A549 (cell line): Measurements from ENCODE around the gene PKHD1. TPM values are rescaled to one million over a fixed set of nuclear protein-coding genes. Genes with fewer than 3 reads are reported as not detected.

Source experiments
- ATAC-seq, 2 experiments: fragments of 200-7000 bp in 1 of 2; fragments of >200 bp in 1 of 2; cut with Nextera tagmentation in 1 of 2; cut with Tn5 transposase in 1 of 2; 3 replicates each; pipeline versions ENCODE4 v1.8.0 to v1.9.1; 2018 to 2020; ENCODE audit warnings: mild to moderate bottlenecking in 1 of 2, moderate library complexity in 1 of 2
- CTCF ChIA-PET: fragments of 300-600 bp; sonication (Branson Sonifier 250); formaldehyde crosslinking; extraction: SDS; loops from one replicate; lab custom pipeline; 2021; ENCODE audit warnings: antibody characterized with exemption, inconsistent platforms; lab: Yijun Ruan, JAX
- POLR2A ChIA-PET: fragments of 350-600 bp; formaldehyde crosslinking; extraction: SDS; loops from one replicate; lab custom pipeline; 2021; ENCODE audit warnings: antibody characterized with exemption, inconsistent platforms; lab: Yijun Ruan, JAX
- DNase-seq, 2 experiments: peaks; one replicate each; pipeline versions ENCODE4 v3.0.0 to v3.0.0-alpha.2; 2011 to 2016; ENCODE audit warnings: low read depth in 1 of 2, low spot score in 1 of 2
- FAIRE-seq: peaks from 2 replicates; lab custom pipeline; 2011; peaks lifted over from hg19 to GRCh38; lab: Jason Lieb, UNC
- H3K27ac ChIP-seq, 2 experiments: fragments of >200 bp; sonication (Bioruptor Twin); formaldehyde crosslinking; 3 replicates each; pipeline ENCODE4 v1.5.1; 2016 to 2017
- H3K4me1 ChIP-seq: fragments of >200 bp; sonication (Bioruptor Twin); formaldehyde crosslinking; 3 replicates; pipeline ENCODE4 v1.6.1; 2016
- H3K4me2 ChIP-seq: fragments of >200 bp; sonication (Bioruptor Twin); formaldehyde crosslinking; 3 replicates; pipeline ENCODE4 v1.6.1; 2016
- H3K4me3 ChIP-seq: fragments of >200 bp; sonication (Bioruptor Twin); formaldehyde crosslinking; 3 replicates; pipeline ENCODE4 v1.5.1; 2016
- H3K9me3 ChIP-seq: fragments of >200 bp; sonication (Bioruptor Twin); formaldehyde crosslinking; 3 replicates; pipeline ENCODE4 v1.6.1; 2016
- CBX8 ChIP-seq: fragments of 200-600 bp; sonication (generic); IDR thresholded peaks from 2 replicates; pipeline ENCODE4 v1.6.1; 2016
- CEBPB ChIP-seq, 2 experiments: fragments of >200 bp in 1 of 2; sonication (Bioruptor Twin) in 1 of 2; formaldehyde crosslinking in 1 of 2; IDR thresholded peaks; 2 replicates each; pipeline ENCODE4 v1.6.1; 2012 to 2016
- CHD2 ChIP-seq: fragments of 150-350 bp; IDR thresholded peaks from 2 replicates; pipeline ENCODE4 v1.6.1; 2014; ENCODE audit warnings: low read length; ENCODE audit not compliant: partially characterized antibody
- CHD4 ChIP-seq: fragments of 200-600 bp; sonication (generic); IDR thresholded peaks from 2 replicates; pipeline ENCODE4 v1.6.1; 2016; ENCODE audit warnings: antibody characterized with exemption, mild to moderate bottlenecking, borderline replicate concordance
- EHMT2 ChIP-seq: fragments of 200-600 bp; sonication (generic); IDR thresholded peaks from 2 replicates; pipeline ENCODE4 v1.6.1; 2016; ENCODE audit warnings: antibody characterized with exemption, low read depth, mild to moderate bottlenecking, moderate library complexity
- FOXS1 ChIP-seq: fragments of 250-450 bp; sonication (Bioruptor Pico); IDR thresholded peaks from 2 replicates; pipeline ENCODE4 v1.5.0; 2020; ENCODE audit warnings: mild to moderate bottlenecking, moderate library complexity
- HOXA7 ChIP-seq: fragments of 250-450 bp; sonication (Bioruptor Pico); IDR thresholded peaks from 2 replicates; pipeline ENCODE4 v1.5.0; 2020; ENCODE audit warnings: mild to moderate bottlenecking, moderate library complexity
- HOXB13 ChIP-seq: fragments of 250-450 bp; sonication (Bioruptor Pico); IDR thresholded peaks from 2 replicates; pipeline ENCODE4 v1.5.0; 2020; ENCODE audit warnings: low read depth, mild to moderate bottlenecking, moderate library complexity
- JUN ChIP-seq, 2 experiments: fragments of >200 bp; sonication (Bioruptor Twin); formaldehyde crosslinking; IDR thresholded peaks; 2 replicates in 1 of 2; 3 replicates in 1 of 2; pipeline ENCODE4 v1.6.1; 2016 to 2017
- MAFK ChIP-seq: fragments of 450-650 bp; IDR thresholded peaks from 2 replicates; pipeline ENCODE4 v1.6.1; 2014; ENCODE audit not compliant: partially characterized antibody
- MAZ ChIP-seq: fragments of 150-350 bp; IDR thresholded peaks from 2 replicates; pipeline ENCODE4 v1.6.1; 2014; ENCODE audit warnings: antibody characterized with exemption, low read depth, low read length, borderline replicate concordance
- NFE2L2 ChIP-seq: fragments of 150-350 bp; conservative IDR thresholded peaks from 2 replicates; pipeline ENCODE4 v1.6.1; 2014; ENCODE audit warnings: low read length
- PHF8 ChIP-seq: fragments of 200-600 bp; sonication (generic); IDR thresholded peaks from 2 replicates; pipeline ENCODE4 v1.6.1; 2016; ENCODE audit warnings: low read depth, mild to moderate bottlenecking, antibody characterized with exemption, moderate library complexity, borderline replicate concordance
- POLR2A ChIP-seq: IDR thresholded peaks from 2 replicates; pipeline ENCODE4 v1.6.1; 2012; ENCODE audit warnings: mild to moderate bottlenecking, low read length
- RAD21 ChIP-seq, 2 experiments: fragments of >200 bp in 1 of 2; sonication (Bioruptor Twin) in 1 of 2; formaldehyde crosslinking in 1 of 2; IDR thresholded peaks in 1 of 2; conservative IDR thresholded peaks in 1 of 2; 2 replicates in 1 of 2; 3 replicates in 1 of 2; pipeline ENCODE4 v1.6.1; 2012 to 2018; ENCODE audit warnings: inconsistent platforms in 1 of 2
- SREBF2 ChIP-seq: fragments of 450-650 bp; IDR thresholded peaks from 2 replicates; pipeline ENCODE4 v1.6.1; 2014; ENCODE audit warnings: mild to moderate bottlenecking, moderate library complexity
- TFCP2L1 ChIP-seq: fragments of 250-450 bp; sonication (Bioruptor Pico); IDR thresholded peaks from 2 replicates; pipeline ENCODE4 v1.5.0; 2021; ENCODE audit warnings: mild to moderate bottlenecking
- ZC3H11A ChIP-seq: fragments of 450-650 bp; IDR thresholded peaks from 2 replicates; pipeline ENCODE4 v1.6.1; 2014; ENCODE audit warnings: antibody characterized with exemption, mild to moderate bottlenecking
- ZSCAN20 ChIP-seq: fragments of 250-450 bp; sonication (Bioruptor Pico); IDR thresholded peaks from 2 replicates; pipeline ENCODE4 v1.8.0; 2022; ENCODE audit warnings: mild to moderate bottlenecking, moderate library complexity
- WGBS: methylation state at CpG from one replicate; pipeline ENCODE4 v1.1.6; 2017; ENCODE audit errors: missing lambda C conversion rate; 5-methylcytosine and 5-hydroxymethylcytosine counted together
- polyA plus RNA-seq, 4 experiments: library from polyadenylated mRNA; depleted of rRNA in 3 of 4; stranded (reverse); fragments of >200 nt; fragmentation: RNase III in 1 of 4; extraction: RNeasy Plus Mini Kit Qiagen cat#74134 plus additional on column Dnase treatment in 1 of 4; gene quantifications; 2 replicates in 3 of 4; 3 replicates in 1 of 4; pipeline ENCODE4 v1.2.3, GENCODE V29; 2011 to 2017
- TF ChIP-seq, protein P1 (sequence below): fragments of 250-450 bp; sonication (Bioruptor Pico); IDR thresholded peaks from 2 replicates; pipeline ENCODE4 v1.5.0; 2020; ENCODE audit warnings: low read depth, mild to moderate bottlenecking, moderate library complexity
- TF ChIP-seq, protein P2 (sequence below): fragments of 450-650 bp; IDR thresholded peaks from 2 replicates; pipeline ENCODE4 v1.6.1; 2014; ENCODE audit warnings: antibody characterized with exemption
- TF ChIP-seq, protein P3 (sequence below): fragments of 200-600 bp; sonication (generic); IDR thresholded peaks from 2 replicates; pipeline ENCODE4 v1.6.1; 2016; ENCODE audit warnings: antibody characterized with exemption, mild to moderate bottlenecking, moderate library complexity

Gene PKHD1
- polyA plus RNA-seq, 2 of the 4 experiments (the other 2 are of a cell fraction), result not detected

DNA sequence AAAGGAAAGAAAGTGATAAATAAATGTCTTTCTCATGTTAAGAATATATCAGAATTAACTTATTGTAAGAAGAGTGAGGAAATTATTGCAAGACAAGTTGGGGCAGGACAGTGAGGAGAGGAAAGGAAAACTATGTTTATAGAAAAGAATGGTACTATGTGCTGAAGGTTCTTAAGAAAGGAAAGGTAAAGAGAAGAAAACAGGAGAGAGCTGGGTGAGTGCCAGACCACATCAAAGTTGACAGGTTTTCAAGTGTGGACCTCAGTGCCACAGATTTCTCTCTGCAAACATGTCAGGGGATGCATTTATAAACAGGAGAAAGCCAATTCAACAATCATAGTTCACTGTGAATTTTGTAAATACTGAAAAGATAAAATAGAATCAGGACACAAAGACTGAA is 439.2 kb downstream of the PKHD1 start:
- FAIRE-seq, result no peak

DNA sequence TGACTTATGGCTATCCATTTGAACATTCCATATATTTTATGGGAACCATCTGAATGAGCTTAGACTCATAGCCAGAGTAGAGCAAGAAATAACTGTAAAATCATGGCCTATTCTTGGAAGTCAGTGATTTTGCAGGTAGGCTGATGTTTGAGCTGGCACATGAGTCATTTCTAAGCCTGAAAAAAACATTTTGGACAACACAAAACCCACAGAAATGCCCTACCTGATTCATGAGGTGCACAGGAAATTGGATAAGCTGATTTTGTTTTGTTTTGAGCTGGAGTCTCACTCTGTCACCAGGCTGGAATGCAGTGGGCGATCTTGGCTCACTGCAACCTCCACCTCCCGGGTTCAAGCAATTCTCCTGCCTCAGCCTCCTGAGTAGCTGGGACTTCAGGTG is 443.0 kb downstream of the PKHD1 start:
- H3K4me1 ChIP-seq, result no peaks in the 10 kb centered on the region
- DNase-seq, result no peak
- CTCF ChIA-PET, result no interaction called here
- POLR2A ChIA-PET, result no interaction called here
- TF ChIP-seq ZC3H11A (no peak), CEBPB (IDR thresholded peaks at IDR 0.05) (no peak), CHD2 (no peak), POLR2A (no peak), JUN (IDR thresholded peaks at IDR 0.05) (no peak), CBX8 (no peak), MAFK (no peak), FOXS1 (CRISPR knock-in tag) (no peak), RAD21 (conservative IDR thresholded peaks at IDR 0.05 in 1 of 2, IDR thresholded peaks at IDR 0.05 in 1 of 2) (no peak), SREBF2 (no peak), HOXA7 (CRISPR knock-in tag) (no peak), PHF8 (no peak), EHMT2 (no peak), ZSCAN20 (CRISPR knock-in tag) (no peak), NFE2L2 (no peak), MAZ (no peak)
- TF ChIP-seq, protein P1, sequence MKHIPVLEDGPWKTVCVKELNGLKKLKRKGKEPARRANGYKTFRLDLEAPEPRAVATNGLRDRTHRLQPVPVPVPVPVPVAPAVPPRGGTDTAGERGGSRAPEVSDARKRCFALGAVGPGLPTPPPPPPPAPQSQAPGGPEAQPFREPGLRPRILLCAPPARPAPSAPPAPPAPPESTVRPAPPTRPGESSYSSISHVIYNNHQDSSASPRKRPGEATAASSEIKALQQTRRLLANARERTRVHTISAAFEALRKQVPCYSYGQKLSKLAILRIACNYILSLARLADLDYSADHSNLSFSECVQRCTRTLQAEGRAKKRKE, result no peak
- TF ChIP-seq, protein P2, sequence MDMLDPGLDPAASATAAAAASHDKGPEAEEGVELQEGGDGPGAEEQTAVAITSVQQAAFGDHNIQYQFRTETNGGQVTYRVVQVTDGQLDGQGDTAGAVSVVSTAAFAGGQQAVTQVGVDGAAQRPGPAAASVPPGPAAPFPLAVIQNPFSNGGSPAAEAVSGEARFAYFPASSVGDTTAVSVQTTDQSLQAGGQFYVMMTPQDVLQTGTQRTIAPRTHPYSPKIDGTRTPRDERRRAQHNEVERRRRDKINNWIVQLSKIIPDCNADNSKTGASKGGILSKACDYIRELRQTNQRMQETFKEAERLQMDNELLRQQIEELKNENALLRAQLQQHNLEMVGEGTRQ, result no peak
- TF ChIP-seq, all 56 proteins: peak for 0
- H3K9me3 ChIP-seq, result no peaks in the 10 kb centered on the region
- no peak overlapping the region for H3K4me2 ChIP-seq
- WGBS, result 6% methylated on average over 2 of the region's 2 CpGs
- ATAC-seq (no peak), FAIRE-seq (no peak)
- H3K4me3 ChIP-seq, result no peak overlapping the region
- H3K27ac ChIP-seq, result no peak overlapping the region

More for the DNA sequence above, 439.2 kb downstream of the PKHD1 start:
- ATAC-seq (no peak), DNase-seq (no peak)
- no peak overlapping the region for H3K4me2 ChIP-seq
- H3K4me1 ChIP-seq, result no peaks in the 10 kb centered on the region
- ChIA-PET POLR2A (no interaction called here), CTCF (no interaction called here)
- H3K9me3 ChIP-seq, result no peaks in the 10 kb centered on the region
- TF ChIP-seq HOXB13 (CRISPR knock-in tag) (no peak), CHD4 (no peak)
- TF ChIP-seq, protein P3, sequence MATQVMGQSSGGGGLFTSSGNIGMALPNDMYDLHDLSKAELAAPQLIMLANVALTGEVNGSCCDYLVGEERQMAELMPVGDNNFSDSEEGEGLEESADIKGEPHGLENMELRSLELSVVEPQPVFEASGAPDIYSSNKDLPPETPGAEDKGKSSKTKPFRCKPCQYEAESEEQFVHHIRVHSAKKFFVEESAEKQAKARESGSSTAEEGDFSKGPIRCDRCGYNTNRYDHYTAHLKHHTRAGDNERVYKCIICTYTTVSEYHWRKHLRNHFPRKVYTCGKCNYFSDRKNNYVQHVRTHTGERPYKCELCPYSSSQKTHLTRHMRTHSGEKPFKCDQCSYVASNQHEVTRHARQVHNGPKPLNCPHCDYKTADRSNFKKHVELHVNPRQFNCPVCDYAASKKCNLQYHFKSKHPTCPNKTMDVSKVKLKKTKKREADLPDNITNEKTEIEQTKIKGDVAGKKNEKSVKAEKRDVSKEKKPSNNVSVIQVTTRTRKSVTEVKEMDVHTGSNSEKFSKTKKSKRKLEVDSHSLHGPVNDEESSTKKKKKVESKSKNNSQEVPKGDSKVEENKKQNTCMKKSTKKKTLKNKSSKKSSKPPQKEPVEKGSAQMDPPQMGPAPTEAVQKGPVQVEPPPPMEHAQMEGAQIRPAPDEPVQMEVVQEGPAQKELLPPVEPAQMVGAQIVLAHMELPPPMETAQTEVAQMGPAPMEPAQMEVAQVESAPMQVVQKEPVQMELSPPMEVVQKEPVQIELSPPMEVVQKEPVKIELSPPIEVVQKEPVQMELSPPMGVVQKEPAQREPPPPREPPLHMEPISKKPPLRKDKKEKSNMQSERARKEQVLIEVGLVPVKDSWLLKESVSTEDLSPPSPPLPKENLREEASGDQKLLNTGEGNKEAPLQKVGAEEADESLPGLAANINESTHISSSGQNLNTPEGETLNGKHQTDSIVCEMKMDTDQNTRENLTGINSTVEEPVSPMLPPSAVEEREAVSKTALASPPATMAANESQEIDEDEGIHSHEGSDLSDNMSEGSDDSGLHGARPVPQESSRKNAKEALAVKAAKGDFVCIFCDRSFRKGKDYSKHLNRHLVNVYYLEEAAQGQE, result no peak
- H3K27ac ChIP-seq, result no peak overlapping the region
- H3K4me3 ChIP-seq, result no peak overlapping the region

DNA sequence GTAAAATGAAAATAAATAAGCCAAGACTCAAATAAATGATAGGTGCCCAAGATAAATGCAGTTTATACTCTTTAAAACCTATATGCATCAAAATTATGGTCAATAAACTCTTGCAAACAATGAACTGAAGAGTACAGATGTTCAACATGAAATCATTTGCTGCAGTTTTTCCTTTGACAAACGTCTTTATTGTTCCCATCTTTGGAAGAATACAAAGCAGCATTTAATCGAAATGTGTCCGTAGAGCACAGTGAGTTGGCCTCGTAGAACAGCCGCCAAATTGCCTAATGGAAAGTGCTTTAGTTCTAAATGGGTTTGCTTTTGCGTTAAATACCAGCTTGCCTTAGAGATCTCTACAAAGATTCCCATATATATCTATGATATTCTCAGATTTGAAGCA is 447.4 kb downstream of the PKHD1 start:
- Histone ChIP-seq H3K9me3 (no peaks in the 10 kb centered on the region), H3K4me1 (no peaks in the 10 kb centered on the region), H3K4me2 (no peak overlapping the region), H3K4me3 (no peak overlapping the region), H3K27ac (no peak overlapping the region)
- ChIA-PET CTCF (no interaction called here), POLR2A (no interaction called here)
- FAIRE-seq (no peak), ATAC-seq (no peak), DNase-seq (no peak)
- TF ChIP-seq TFCP2L1 (CRISPR knock-in tag) (no peak), FOXS1 (CRISPR knock-in tag) (no peak), CEBPB (IDR thresholded peaks at IDR 0.05) (no peak)
- TF ChIP-seq, protein P3, result no peak
- WGBS, result 8% methylated on average over 6 of the region's 6 CpGs
